Osteocyte (in vitro differentiated cells): ENCODE results near the gene NUP205. TPM values are rescaled to one million over a fixed set of nuclear protein-coding genes. Genes with fewer than 3 reads are reported as not detected.

Experiments
- DNase-seq: peaks from one replicate; pipeline ENCODE4 v3.0.0; 2021; ENCODE audit warnings: mixed read lengths; ENCODE audit not compliant: unreplicated experiment; ENCODE audit errors: extremely low spot score
- H3K27ac Mint-ChIP-seq: one replicate; pipeline ENCODE4 v1.8.0; 2021; ENCODE audit warnings: mild to moderate bottlenecking, mixed read lengths; ENCODE audit not compliant: unreplicated experiment
- H3K27me3 Mint-ChIP-seq: one replicate; pipeline ENCODE4 v1.8.0; 2021; ENCODE audit warnings: mixed read lengths; ENCODE audit not compliant: unreplicated experiment
- H3K36me3 Mint-ChIP-seq: one replicate; pipeline ENCODE4 v1.8.0; 2021; ENCODE audit warnings: mixed read lengths; ENCODE audit not compliant: unreplicated experiment
- H3K4me1 Mint-ChIP-seq: one replicate; pipeline ENCODE4 v1.8.0; 2021; ENCODE audit warnings: mixed read lengths; ENCODE audit not compliant: unreplicated experiment
- H3K4me3 Mint-ChIP-seq: one replicate; pipeline ENCODE4 v1.8.0; 2021; ENCODE audit warnings: mild to moderate bottlenecking, moderate library complexity, mixed read lengths; ENCODE audit not compliant: unreplicated experiment
- H3K9me3 Mint-ChIP-seq: one replicate; pipeline ENCODE4 v1.8.0; 2021; ENCODE audit warnings: mixed read lengths; ENCODE audit not compliant: unreplicated experiment
- total RNA-seq: library from RNA; stranded (reverse); gene quantifications from 2 replicates; pipeline ENCODE4 v1.2.1, GENCODE V29; 2021
- TF ChIP-seq, protein P1 (sequence below): fragments of 200-600 bp; sonication (generic); IDR thresholded peaks from 2 replicates; pipeline ENCODE4 v1.5.0; 2021; ENCODE audit warnings: antibody characterized with exemption, mild to moderate bottlenecking, moderate library complexity

NUP205 gene
- total RNA-seq, 1 donor from 2014 or later = 31.0 TPM

GRCh38 chr7:135678612-135679575 is 121.2 kb downstream of the NUP205 start:
- Mint-ChIP-seq H3K36me3 (peaks cover 16% of the 10 kb centered on the region), H3K4me3 (no peak overlapping the region), H3K4me1 (peaks cover 12% of the 10 kb centered on the region), H3K9me3 (no peaks in the 10 kb centered on the region), H3K27ac (no peak overlapping the region), H3K27me3 (no peaks in the 10 kb centered on the region)
- TF ChIP-seq, protein P1, sequence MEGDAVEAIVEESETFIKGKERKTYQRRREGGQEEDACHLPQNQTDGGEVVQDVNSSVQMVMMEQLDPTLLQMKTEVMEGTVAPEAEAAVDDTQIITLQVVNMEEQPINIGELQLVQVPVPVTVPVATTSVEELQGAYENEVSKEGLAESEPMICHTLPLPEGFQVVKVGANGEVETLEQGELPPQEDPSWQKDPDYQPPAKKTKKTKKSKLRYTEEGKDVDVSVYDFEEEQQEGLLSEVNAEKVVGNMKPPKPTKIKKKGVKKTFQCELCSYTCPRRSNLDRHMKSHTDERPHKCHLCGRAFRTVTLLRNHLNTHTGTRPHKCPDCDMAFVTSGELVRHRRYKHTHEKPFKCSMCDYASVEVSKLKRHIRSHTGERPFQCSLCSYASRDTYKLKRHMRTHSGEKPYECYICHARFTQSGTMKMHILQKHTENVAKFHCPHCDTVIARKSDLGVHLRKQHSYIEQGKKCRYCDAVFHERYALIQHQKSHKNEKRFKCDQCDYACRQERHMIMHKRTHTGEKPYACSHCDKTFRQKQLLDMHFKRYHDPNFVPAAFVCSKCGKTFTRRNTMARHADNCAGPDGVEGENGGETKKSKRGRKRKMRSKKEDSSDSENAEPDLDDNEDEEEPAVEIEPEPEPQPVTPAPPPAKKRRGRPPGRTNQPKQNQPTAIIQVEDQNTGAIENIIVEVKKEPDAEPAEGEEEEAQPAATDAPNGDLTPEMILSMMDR = no peak
- no peak for DNase-seq

DNA sequence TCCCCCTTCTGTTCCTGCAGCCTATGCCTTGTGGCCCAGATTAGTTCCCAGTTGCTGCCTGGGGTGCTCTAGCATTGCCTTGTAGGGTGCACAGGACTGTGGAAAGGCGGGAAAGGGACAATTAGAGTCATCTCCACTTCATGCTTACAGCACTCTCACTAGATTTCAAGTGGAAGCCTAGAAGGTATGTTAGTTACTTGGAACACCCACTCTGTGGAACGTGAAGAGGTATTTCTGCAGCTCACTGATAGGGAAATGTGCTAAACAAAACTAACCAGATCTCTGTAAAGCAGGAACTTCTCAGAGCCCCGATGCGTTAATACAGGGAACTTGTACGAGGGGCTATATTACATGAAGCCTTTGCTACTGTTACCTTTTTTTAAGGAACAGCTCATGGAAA is 124.0 kb downstream of the NUP205 start:
- Mint-ChIP-seq H3K9me3 (no peaks in the 10 kb centered on the region), H3K36me3 (peaks cover 15% of the 10 kb centered on the region)

DNA sequence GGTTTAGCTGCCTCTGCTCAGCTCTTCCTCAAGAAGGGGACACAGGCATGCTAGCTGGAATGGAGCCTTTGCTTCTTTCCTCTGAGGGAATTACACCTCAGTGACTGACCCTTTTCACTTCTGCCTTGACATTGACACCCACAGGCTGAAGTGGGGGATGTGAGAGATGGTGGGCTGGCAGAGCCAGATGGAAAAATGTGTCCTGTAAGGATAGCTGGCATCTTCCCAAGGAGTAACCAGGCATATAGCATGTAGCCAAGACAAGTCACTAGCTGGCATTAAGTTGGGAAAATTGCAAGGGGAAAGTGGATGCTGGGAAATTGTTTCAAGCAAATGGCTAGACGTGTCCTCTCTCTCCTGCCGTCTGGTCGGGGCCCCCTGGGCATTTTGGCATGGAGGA is 124.5 kb downstream of the NUP205 start:
- no peak for DNase-seq
- Mint-ChIP-seq H3K27ac (no peak overlapping the region), H3K4me3 (no peak overlapping the region), H3K36me3 (peaks cover 14% of the 10 kb centered on the region), H3K9me3 (no peaks in the 10 kb centered on the region), H3K4me1 (peaks cover 16% of the 10 kb centered on the region), H3K27me3 (no peaks in the 10 kb centered on the region)
- TF ChIP-seq, protein P1 = no peak

More for the DNA sequence above, 124.0 kb downstream of the NUP205 start:
- H3K4me3 Mint-ChIP-seq = no peak overlapping the region
- no peak for DNase-seq
- H3K27ac Mint-ChIP-seq = no peak overlapping the region
- peaks cover 18% of the 10 kb centered on the region for H3K4me1 Mint-ChIP-seq
- no peaks in the 10 kb centered on the region for H3K27me3 Mint-ChIP-seq
- TF ChIP-seq, protein P1 = no peak

DNA sequence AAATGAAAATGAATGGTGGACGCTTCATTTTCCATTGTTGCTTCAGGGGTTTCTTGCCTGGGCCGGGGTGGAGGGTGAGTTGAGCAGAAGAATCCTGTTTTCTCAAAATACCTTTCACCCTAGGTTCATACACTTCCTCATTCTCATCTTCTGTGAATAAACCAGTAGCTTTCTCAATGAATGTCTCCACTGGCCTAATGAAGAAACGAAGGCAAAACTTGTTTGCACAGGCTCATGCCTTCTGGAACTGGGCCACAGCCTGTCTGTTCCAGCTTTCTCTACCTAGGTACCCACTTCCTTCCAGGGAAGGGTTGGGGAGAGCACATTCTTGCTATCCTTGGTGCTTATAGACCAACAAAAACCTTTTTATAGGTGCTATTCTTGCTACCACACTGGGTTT is 125.9 kb downstream of the NUP205 start:
- Mint-ChIP-seq H3K9me3 (no peaks in the 10 kb centered on the region), H3K4me3 (no peak overlapping the region), H3K27ac (no peak overlapping the region), H3K27me3 (no peaks in the 10 kb centered on the region), H3K36me3 (peaks cover 7% of the 10 kb centered on the region), H3K4me1 (peaks cover 12% of the 10 kb centered on the region)
- DNase-seq = no peak
- TF ChIP-seq, protein P1 = no peak

- no peak for DNase-seq
- Mint-ChIP-seq H3K36me3 (peaks cover 9% of the 10 kb centered on the region), H3K27ac (no peak overlapping the region), H3K4me3 (no peak overlapping the region), H3K27me3 (no peaks in the 10 kb centered on the region), H3K9me3 (no peaks in the 10 kb centered on the region), H3K4me1 (peaks cover 10% of the 10 kb centered on the region)
- TF ChIP-seq, protein P1 = no peak
Measured at GRCh38 chr7:135684136-135684535, 126.4 kb downstream of the NUP205 start.
